Mesodermal cell (in vitro differentiated cells): ENCODE results near the gene USP17L29. TPM values are rescaled to one million over a fixed set of nuclear protein-coding genes. Genes with fewer than 3 reads are reported as not detected.
"Not testable (repeated sequence)": the region's sequence is repeated elsewhere in the genome, so short reads cannot be mapped to it uniquely, and the experiment has no call there.

ENCODE experiments used
- H3K27ac ChIP-seq: 2 replicates; pipeline ENCODE4 v1.7.0; 2013; ENCODE audit warnings: mild to moderate bottlenecking, low read depth, low read length, moderate library complexity; ENCODE audit not compliant: severe bottlenecking
- H3K36me3 ChIP-seq: 2 replicates; pipeline ENCODE4 v1.7.1; 2013; ENCODE audit warnings: mild to moderate bottlenecking, low read length, moderate library complexity; ENCODE audit not compliant: control insufficient read depth, insufficient read depth
- H3K4me1 ChIP-seq: one replicate; pipeline ENCODE4 v1.7.1; 2013; ENCODE audit warnings: mild to moderate bottlenecking, low read length; ENCODE audit not compliant: insufficient read depth, control insufficient read depth, poor library complexity, severe bottlenecking
- H3K4me3 ChIP-seq: 2 replicates; pipeline ENCODE4 v1.7.0; 2013; ENCODE audit warnings: low read length, control low read depth, mild to moderate bottlenecking; ENCODE audit not compliant: insufficient read depth, poor library complexity, severe bottlenecking; ENCODE audit errors: extremely low read depth
- H3K9me3 ChIP-seq: 2 replicates; pipeline ENCODE4 v1.7.1; 2013; ENCODE audit warnings: mild to moderate bottlenecking, low read length, moderate library complexity; ENCODE audit not compliant: control insufficient read depth
- WGBS, 2 experiments: methylation state at CpG; one replicate each; pipeline ENCODE4 v1.1.5; 2013; ENCODE audit warnings: missing lambda C conversion rate in 2 of 2; ENCODE audit not compliant: insufficient coverage in 2 of 2; 5-methylcytosine and 5-hydroxymethylcytosine counted together
- polyA plus RNA-seq, 2 experiments: library from polyadenylated mRNA; stranded (reverse); fragments of 50-300 nt; gene quantifications; one replicate each; pipeline ENCODE4 v1.2.3, GENCODE V29; 2013

USP17L29 gene, protein sequence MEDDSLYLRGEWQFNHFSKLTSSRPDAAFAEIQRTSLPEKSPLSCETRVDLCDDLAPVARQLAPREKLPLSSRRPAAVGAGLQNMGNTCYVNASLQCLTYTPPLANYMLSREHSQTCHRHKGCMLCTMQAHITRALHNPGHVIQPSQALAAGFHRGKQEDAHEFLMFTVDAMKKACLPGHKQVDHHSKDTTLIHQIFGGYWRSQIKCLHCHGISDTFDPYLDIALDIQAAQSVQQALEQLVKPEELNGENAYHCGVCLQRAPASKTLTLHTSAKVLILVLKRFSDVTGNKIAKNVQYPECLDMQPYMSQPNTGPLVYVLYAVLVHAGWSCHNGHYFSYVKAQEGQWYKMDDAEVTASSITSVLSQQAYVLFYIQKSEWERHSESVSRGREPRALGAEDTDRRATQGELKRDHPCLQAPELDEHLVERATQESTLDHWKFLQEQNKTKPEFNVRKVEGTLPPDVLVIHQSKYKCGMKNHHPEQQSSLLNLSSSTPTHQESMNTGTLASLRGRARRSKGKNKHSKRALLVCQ
- polyA plus RNA-seq (2013, experiment 1 of 2), result not detected
- polyA plus RNA-seq (2013, experiment 2 of 2), result not detected

DNA sequence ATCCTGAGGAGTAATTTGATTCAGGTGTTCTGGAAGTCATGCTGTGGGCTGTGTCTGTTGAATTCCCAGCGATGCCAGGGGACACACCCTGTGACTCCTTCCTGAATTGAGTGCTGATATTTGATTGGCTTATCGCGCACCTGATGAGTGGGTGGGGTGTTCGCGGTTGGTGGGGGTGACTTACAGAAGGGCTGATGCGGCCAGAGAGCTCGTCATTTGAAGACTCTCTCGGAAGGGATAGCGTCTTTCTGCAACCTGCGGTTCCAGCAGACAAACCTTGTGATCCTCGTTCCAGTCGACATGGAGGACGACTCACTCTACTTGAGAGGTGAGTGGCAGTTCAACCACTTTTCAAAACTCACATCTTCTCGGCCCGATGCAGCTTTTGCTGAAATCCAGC is at the start of gene USP17L29:
Gene USP17L29, plus strand, starts transcription at position 301 of the 400 bp plus-strand sequence. Its CDS starts 0 bp downstream, at position 301.
- H3K27ac ChIP-seq, H3K36me3 ChIP-seq, H3K4me3 ChIP-seq, H3K4me1 ChIP-seq, H3K9me3 ChIP-seq: not testable (repeated sequence)
- no CpG with 5 or more reads among the region's 15 CpGs for WGBS, 2 experiments

DNA sequence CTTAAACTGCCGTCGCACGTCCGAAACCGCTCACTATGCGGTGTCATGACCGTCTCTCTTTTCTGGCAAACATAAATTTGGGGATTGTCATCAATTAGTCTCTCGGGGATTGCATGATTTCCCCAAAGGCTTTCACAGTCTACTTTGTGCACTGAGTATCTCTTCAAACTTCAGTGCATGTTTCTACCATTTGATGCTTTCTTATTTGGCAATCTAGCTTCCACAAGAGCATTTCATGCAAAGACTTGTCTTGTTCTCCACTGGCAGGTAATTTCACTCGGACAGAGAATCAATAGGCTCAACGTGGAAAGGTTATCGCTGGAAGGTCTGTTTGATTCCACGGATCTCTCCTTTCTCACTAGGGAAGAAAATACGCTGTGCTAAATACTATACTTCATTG is 29.2 kb upstream of the USP17L29 start:
- H3K27ac ChIP-seq, H3K4me3 ChIP-seq, H3K4me1 ChIP-seq, H3K36me3 ChIP-seq, H3K9me3 ChIP-seq: not testable (repeated sequence)
- WGBS, 2 experiments, result no CpG with 5 or more reads among the region's 13 CpGs

DNA sequence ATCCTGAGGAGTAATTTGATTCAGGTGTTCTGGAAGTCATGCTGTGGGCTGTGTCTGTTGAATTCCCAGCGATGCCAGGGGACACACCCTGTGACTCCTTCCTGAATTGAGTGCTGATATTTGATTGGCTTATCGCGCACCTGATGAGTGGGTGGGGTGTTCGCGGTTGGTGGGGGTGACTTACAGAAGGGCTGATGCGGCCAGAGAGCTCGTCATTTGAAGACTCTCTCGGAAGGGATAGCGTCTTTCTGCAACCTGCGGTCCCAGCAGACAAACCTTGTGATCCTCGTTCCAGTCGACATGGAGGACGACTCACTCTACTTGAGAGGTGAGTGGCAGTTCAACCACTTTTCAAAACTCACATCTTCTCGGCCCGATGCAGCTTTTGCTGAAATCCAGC is 28.6 kb upstream of the USP17L29 start, which contains the start of gene USP17L24:
Gene USP17L24, plus strand, starts transcription at position 301 of the 400 bp plus-strand sequence. Its CDS starts 0 bp downstream, at position 301.
- no CpG with 5 or more reads among the region's 15 CpGs for WGBS, 2 experiments
- H3K36me3 ChIP-seq, H3K4me3 ChIP-seq, H3K27ac ChIP-seq, H3K4me1 ChIP-seq, H3K9me3 ChIP-seq: not testable (repeated sequence)

DNA sequence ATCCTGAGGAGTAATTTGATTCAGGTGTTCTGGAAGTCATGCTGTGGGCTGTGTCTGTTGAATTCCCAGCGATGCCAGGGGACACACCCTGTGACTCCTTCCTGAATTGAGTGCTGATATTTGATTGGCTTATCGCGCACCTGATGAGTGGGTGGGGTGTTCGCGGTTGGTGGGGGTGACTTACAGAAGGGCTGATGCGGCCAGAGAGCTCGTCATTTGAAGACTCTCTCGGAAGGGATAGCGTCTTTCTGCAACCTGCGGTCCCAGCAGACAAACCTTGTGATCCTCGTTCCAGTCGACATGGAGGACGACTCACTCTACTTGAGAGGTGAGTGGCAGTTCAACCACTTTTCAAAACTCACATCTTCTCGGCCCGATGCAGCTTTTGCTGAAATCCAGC is 23.8 kb upstream of the USP17L29 start, which contains the start of gene USP17L25:
Gene USP17L25, plus strand, starts transcription at position 301 of the 400 bp plus-strand sequence. Its CDS starts 0 bp downstream, at position 301.
- H3K4me1 ChIP-seq, H3K36me3 ChIP-seq, H3K27ac ChIP-seq, H3K4me3 ChIP-seq, H3K9me3 ChIP-seq: not testable (repeated sequence)
- WGBS, 2 experiments, result no CpG with 5 or more reads among the region's 15 CpGs

DNA sequence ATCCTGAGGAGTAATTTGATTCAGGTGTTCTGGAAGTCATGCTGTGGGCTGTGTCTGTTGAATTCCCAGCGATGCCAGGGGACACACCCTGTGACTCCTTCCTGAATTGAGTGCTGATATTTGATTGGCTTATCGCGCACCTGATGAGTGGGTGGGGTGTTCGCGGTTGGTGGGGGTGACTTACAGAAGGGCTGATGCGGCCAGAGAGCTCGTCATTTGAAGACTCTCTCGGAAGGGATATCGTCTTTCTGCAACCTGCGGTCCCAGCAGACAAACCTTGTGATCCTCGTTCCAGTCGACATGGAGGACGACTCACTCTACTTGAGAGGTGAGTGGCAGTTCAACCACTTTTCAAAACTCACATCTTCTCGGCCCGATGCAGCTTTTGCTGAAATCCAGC is 19.1 kb upstream of the USP17L29 start, which contains the start of gene USP17L26:
Gene USP17L26, plus strand, starts transcription at position 301 of the 400 bp plus-strand sequence. Its CDS starts 0 bp downstream, at position 301.
- not testable (repeated sequence) for H3K27ac ChIP-seq, H3K9me3 ChIP-seq, H3K4me1 ChIP-seq, H3K36me3 ChIP-seq, H3K4me3 ChIP-seq
- no CpG with 5 or more reads among the region's 15 CpGs for WGBS, 2 experiments

GRCh38 chr4:9339103-9339502 is 14.3 kb upstream of the USP17L29 start, which contains the start of gene USP17L5:
USP17L5 (plus strand) TSS chr4:9339403; CDS start chr4:9339403, 0 bp downstream.
- no CpG with 5 or more reads among the region's 15 CpGs for WGBS, 2 experiments

DNA sequence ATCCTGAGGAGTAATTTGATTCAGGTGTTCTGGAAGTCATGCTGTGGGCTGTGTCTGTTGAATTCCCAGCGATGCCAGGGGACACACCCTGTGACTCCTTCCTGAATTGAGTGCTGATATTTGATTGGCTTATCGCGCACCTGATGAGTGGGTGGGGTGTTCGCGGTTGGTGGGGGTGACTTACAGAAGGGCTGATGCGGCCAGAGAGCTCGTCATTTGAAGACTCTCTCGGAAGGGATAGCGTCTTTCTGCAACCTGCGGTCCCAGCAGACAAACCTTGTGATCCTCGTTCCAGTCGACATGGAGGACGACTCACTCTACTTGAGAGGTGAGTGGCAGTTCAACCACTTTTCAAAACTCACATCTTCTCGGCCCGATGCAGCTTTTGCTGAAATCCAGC is 9.6 kb upstream of the USP17L29 start, which contains the start of gene USP17L27:
Gene USP17L27, plus strand, starts transcription at position 301 of the 400 bp plus-strand sequence. Its CDS starts 0 bp downstream, at position 301.
- H3K27ac ChIP-seq, H3K9me3 ChIP-seq, H3K4me1 ChIP-seq, H3K4me3 ChIP-seq, H3K36me3 ChIP-seq: not testable (repeated sequence)
- WGBS, 2 experiments, result no CpG with 5 or more reads among the region's 15 CpGs

More at GRCh38 chr4:9339103-9339502, 14.3 kb upstream of the USP17L29 start, which contains the start of gene USP17L5:
- H3K4me3 ChIP-seq, H3K4me1 ChIP-seq, H3K36me3 ChIP-seq, H3K27ac ChIP-seq, H3K9me3 ChIP-seq: not testable (repeated sequence)

GRCh38 chr4:9348593-9348992 is 4.8 kb upstream of the USP17L29 start, which contains the start of gene USP17L28:
USP17L28 (plus strand) TSS chr4:9348893; CDS start chr4:9348893, 0 bp downstream.
- not testable (repeated sequence) for H3K36me3 ChIP-seq, H3K9me3 ChIP-seq, H3K4me3 ChIP-seq, H3K27ac ChIP-seq, H3K4me1 ChIP-seq
- no CpG with 5 or more reads among the region's 15 CpGs for WGBS, 2 experiments

DNA sequence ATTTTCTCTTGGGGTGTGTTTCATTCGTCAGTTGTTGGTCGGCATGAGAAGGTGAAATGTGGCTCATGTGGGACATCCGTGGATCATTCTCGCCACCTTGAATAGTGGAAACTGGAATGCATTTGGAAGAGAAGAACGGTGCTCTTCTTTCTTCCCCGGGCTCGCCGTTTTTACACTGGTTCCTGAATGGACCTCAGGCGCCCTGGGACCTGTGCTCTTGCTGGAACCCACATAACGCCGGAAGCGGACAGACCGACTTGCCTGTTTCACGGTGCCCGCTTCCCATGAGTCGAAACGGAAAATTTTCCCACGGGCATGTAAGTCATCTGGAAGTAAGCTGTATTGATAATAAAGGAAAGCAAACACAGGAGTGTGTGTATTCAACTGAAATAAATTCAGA is 2.6 kb upstream of the USP17L29 start:
- WGBS, 2 experiments, result no CpG with 5 or more reads among the region's 18 CpGs
- H3K36me3 ChIP-seq, H3K9me3 ChIP-seq, H3K27ac ChIP-seq, H3K4me3 ChIP-seq, H3K4me1 ChIP-seq: not testable (repeated sequence)

DNA sequence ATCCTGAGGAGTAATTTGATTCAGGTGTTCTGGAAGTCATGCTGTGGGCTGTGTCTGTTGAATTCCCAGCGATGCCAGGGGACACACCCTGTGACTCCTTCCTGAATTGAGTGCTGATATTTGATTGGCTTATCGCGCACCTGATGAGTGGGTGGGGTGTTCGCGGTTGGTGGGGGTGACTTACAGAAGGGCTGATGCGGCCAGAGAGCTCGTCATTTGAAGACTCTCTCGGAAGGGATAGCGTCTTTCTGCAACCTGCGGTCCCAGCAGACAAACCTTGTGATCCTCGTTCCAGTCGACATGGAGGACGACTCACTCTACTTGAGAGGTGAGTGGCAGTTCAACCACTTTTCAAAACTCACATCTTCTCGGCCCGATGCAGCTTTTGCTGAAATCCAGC is 9.4 kb downstream of the USP17L29 start, which contains the start of gene USP17L30:
Gene USP17L30, plus strand, starts transcription at position 301 of the 400 bp plus-strand sequence. Its CDS starts 0 bp downstream, at position 301.
- WGBS, 2 experiments, result no CpG with 5 or more reads among the region's 15 CpGs
- H3K4me3 ChIP-seq, H3K27ac ChIP-seq, H3K9me3 ChIP-seq, H3K4me1 ChIP-seq, H3K36me3 ChIP-seq: not testable (repeated sequence)
